IPS-18c (cell line): ENCODE results near the gene CRYGD.
"Not testable (repeated sequence)": the region's sequence is repeated elsewhere in the genome, so short reads cannot be mapped to it uniquely, and the experiment has no call there.

ENCODE experiments used
- H3K4me3 ChIP-seq: 2 replicates; pipeline ENCODE4 v1.7.0; 2013; ENCODE audit warnings: low read depth, mild to moderate bottlenecking, low read length, moderate library complexity; ENCODE audit not compliant: insufficient read depth
- H3K9me3 ChIP-seq: one replicate; pipeline ENCODE4 v1.6.1; 2013; ENCODE audit warnings: mild to moderate bottlenecking, low read length, moderate library complexity; ENCODE audit not compliant: control insufficient read depth, insufficient read depth

Gene CRYGD

DNA sequence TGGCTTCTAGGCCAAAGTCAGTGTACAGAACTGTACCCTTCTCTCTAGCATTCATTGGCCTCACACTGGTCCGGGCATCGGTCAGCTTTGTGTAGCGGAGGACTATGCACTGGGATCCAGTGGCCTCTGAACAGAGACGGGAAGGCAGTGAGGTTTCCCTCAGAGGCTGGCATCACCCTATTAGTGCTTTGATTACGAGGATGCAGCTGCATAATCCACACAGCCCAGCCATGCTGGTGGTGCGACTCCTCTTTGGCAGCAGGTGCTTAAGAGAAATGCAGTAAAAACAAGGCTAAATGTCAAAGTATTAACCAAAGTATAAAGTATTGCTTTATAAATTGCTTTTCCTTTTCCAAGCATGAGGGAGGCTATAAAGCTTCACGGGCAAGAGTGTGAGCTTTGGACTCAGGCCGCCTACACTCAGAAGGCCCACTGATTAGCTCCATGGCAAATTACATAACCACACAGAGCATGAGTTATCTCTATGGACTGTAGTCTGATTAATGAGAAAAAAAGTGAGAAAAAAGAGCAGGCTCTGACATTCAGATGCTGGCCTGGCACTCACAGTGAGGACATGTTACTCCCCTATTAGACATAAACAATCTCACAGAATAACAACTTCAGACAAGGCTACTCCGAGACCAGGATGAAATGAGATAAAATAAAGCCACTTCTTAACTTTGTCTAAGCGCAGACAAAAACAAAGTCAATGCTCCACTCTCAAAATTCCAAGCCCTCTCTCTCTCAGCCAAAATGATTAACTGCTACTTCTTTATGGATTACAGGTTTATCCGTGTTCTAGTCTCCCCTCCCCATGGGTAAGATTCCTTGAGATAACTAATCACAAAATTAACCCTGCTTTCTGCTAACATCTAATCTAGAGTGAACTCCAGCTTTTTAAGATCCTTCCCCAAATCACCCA is 11.7 kb upstream of the CRYGD start:
- no peak overlapping the region for H3K4me3 ChIP-seq
- peaks cover 4% of the 10 kb centered on the region for H3K9me3 ChIP-seq

DNA sequence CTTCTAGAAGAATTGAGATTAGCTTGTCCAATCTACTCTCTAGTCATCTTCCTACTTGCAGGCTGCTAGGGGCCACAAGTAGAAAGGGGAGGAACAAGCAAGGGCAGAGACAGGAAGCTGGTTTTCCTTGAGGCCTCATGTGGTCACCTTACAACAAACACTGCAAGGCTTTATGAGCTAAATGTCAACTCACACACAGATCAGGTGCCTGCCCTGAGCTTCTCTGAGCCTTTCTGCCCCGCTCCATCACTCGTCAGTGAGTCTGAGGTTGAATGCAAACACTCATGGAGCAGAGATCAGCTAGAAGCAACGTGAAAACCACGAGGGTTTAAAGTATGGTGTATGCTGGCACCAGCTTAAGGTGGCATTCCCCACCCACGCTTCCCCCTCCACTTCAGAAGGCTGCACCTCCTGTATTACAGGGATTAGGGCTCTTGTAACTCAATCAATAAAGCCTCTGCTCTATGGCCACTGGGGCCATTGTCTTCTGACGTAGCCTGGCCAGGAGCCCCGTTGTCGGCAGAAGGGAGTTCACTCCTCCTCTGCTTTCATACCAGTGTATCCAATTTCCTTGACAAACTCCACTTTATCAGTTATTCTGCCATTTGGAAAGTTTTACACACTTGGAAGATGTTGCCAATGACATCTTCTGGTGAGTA is 10.7 kb upstream of the CRYGD start:
- Histone ChIP-seq H3K9me3 (peaks cover 4% of the 10 kb centered on the region), H3K4me3 (no peak overlapping the region)

DNA sequence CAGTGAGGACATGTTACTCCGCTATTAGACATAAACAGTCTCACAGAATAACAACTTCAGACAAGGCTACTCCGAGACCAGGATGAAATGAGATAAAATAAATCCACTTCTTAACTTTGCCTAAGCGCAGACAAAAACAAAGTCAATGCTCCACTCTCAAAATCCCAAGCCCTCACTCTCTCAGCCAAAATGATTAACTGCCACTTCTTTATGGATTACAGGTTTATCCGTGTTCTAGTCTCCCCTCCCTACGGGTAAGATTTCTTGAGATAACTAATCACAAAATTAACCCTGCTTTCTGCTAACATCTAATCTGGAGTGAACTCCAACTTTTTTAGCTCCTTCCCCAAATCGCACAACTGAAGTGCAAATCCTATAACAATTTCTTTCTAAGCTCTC is 6.4 kb upstream of the CRYGD start:
- Histone ChIP-seq H3K9me3 (peaks cover under 1% of the 10 kb centered on the region), H3K4me3 (no peak overlapping the region)

DNA sequence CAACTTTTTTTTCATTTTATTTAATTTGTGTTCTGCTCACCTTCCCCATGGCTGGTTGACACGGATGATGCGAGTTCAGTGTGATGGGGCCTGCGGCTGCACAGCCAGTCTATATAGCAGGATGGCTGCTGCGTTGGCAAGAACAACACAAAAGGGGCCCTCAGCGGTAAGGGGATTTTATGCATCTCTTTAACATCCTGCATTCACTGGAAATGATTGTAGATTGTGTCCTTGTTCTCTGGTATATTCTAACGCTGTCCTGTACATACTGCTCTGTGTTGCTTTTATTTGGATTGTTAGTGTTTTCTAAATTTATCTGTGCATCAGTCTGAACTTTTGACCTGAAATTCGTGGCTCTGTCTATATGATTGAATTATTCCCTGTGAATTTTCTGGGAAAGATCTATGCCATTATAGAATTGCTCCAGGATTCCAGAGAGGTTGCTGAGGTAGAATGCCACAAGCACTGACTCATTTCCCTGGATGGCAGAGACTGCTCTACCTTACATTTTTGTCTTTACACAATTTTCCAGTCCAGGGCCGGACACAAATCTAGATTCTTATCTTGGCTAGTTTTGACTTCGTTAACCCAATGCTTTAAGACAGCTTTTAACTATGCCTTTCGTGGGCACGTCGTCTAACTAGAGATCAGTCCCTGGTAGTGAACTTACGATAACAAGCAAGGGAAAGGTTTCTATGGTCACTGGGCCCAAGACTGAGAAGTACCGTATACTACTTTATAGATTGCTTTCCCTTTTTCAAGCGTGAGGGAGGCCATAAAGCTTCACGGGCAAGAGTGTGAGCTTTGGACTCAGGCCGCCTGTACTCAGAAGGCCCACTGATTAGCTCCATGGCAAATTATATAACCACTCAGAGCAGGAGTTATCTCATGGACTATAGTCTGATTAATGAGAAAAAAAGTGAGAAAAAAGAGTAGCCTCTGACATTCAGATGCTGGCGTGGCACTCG is 5.7 kb upstream of the CRYGD start, which contains the start of gene CRYGC:
Gene CRYGC (minus strand): TSS at position 85 of the 968 bp plus-strand sequence. CDS start 36 bp downstream, at position 49.
- Histone ChIP-seq H3K4me3 (no peak within 1 kb of the TSS), H3K9me3 (no peaks in the 10 kb centered on the region)

DNA sequence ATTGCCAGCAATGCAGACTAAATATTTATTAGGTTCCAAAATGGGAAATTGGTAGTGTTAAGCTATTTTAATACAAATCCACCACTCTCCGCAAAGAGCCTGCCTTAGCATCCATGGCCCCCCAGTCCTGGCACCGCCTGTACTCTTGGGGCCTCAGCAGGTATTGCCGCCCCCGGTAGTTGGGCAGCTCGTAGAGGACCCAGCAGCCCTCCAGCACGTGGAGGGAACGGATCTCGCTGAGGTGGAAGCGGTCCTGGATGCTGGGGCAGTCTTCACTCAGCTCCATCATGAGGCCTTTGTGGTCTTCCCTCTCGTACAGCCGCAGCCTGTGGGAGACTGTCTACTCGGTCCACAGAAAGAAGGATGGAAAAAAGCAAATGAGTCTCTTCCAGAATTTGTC is 3.8 kb upstream of the CRYGD start:
- H3K9me3 ChIP-seq: no peaks in the 10 kb centered on the region
- H3K4me3 ChIP-seq: no peak overlapping the region

DNA sequence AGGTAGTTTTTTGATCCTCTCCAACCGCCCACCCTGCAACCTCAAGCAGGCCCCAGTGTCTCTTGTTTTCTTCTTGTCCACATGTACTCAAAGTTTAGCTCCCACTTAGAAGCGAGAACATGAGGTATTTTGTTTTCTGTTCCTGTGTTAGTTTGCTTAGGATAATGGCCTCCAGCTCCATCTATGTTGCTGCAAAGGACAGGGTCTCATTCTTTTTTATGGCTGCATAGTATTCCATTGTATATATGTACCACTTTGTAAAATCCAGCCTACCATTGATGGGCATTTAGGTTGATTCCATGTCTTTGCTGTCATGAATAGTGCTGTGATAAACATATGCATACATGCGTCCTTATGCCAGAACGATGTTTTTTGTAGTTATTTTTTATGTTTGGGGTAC is 2.8 kb upstream of the CRYGD start:
- no peaks in the 10 kb centered on the region for H3K9me3 ChIP-seq
- H3K4me3 ChIP-seq: no peak overlapping the region

DNA sequence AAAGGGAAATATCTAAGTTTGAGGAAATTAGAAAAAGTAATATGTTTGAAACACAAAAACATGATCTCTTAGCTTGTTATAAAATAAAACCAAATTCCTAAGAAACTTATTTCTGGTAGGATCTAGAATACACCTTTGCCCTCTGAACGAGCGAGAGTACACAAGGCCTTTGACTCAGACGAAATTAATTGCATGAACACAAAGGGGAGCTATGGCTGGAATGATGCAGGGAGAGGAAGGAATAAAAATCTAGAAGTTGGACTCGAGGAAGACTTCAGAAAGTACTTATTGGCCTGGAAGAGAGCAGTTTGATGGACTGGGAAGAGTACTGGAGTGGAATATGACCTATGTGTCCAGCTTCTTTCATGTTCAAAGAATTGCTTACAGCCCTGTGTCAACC is 927 bp upstream of the CRYGD start:
- no peak overlapping the region for H3K4me3 ChIP-seq
- no peaks in the 10 kb centered on the region for H3K9me3 ChIP-seq

DNA sequence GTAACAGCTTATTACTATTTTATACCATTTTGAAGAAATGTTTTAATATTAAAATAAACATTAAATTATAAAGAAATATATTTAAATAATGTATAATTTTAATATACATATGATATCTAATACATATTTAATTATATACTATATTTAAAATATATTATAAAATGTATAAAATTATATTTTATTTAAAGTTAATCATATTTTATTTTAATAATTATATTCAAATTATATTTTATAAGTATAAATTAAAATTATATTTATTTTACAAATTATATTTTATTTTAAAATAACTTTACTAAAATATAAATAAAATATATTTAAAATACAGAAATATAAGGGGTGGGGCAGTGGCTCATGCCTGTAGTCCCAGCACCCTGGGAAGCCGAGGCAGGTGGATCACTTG is 2.1 kb downstream of the CRYGD start:
- no peak overlapping the region for H3K4me3 ChIP-seq
- H3K9me3 ChIP-seq: peaks cover 2% of the 10 kb centered on the region

DNA sequence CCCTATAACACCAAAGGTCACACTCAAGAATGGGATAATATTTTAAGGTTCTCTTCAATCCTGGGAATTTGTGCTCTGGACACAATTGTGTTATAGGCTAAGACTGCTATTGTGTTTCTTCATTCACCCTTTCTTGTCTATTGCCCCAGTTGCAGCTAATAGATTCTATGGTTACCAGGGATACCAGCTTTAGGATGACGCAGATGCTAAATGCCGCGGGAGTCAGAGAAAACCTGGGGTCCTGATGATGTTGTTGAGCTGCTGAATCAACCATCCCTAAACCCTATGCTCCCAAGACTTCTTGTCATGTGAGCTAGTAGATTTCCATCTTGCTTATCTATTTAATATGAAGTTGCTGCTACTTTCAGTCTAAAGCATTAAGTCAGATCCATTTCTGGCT is 5.4 kb downstream of the CRYGD start:
- no peak overlapping the region for H3K4me3 ChIP-seq
- H3K9me3 ChIP-seq: peaks cover 2% of the 10 kb centered on the region

DNA sequence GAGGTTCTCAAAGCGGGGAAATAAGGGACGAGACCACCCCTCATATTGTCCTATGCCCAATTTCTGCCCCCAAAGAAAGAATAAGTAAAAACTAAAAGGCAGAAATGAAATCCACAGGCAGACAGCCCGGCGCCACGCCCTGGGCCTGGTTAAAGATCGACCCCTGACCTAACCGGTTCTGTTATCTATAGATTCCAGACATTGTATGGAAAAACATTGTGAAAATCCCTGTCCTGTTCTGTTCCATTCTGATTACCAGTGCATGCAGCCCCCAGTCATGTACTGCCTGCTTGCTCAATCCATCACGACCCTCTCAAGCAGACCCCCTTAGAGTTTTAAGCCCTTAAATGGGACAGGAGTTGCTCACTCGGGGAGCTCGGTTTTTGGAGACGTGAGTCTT is 6.9 kb downstream of the CRYGD start:
- H3K9me3 ChIP-seq, H3K4me3 ChIP-seq: not testable (repeated sequence)

DNA sequence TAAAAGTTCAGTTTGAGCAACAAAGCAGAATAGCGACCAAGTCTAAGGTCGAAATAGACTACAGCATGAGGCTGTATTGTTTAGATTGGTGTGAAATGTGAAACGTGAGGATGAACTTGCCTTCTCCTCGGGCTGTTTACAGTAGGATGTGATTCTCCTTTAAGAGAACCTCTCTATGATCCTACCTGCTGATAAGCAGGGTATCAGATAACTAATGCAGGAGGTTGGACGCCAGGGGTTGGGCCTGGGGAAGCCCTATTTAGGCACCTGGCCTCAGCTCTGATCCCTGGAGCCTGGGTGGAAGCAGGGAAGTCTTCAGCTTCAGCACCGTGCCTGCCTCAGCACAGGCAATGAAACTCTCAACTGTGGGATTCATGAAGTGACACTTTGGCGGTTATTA is 11.4 kb downstream of the CRYGD start:
- peak overlapping the region; percentile 47 for H3K4me3 ChIP-seq
- no peaks in the 10 kb centered on the region for H3K9me3 ChIP-seq

DNA sequence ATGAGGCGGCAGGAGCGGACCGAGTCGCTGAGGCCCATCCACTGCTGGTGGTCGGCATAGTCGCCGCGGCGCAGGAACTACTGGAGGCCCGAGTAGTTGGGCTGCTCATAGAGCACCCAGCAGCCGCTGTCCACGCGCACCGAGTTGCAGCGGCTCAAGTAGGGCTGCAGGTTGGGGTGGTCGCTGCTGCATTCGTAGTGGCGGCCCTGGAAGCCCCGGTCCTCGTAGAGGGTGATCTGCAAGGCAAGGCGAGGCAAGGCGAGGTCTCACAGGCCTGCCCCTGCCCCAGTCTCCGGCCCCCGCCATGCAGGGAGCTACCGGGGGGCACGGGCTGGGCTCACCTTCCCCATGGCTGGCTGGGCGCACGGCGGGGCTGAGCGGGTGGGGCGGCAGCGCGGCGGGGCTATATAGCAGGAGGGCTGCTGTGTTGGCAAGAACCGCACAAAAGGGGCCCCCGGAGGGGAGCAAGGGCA is 12.0 kb downstream of the CRYGD start:
- H3K4me3 ChIP-seq: peak overlapping the region; percentile 47
- not testable (repeated sequence) for H3K9me3 ChIP-seq

DNA sequence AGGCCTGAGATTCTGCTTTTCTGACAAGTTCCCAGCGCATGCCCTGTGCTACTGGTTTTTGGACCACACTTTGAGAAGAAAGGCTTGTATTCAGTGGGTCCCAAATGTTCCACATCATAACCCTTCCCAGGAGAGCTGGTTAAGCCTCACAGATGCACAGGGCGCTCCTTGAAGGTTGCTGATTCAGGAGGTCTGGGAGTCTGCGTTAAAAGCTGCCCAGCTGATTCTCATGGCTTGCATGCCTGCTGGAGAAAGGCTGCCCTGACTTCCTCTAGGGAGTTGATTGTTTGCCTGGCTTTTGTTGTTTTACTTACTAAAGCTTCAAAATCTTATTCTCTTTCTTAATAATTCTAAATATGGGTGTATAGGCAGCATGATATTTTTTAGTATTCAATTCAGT is 20.7 kb downstream of the CRYGD start:
- Histone ChIP-seq H3K9me3 (no peaks in the 10 kb centered on the region), H3K4me3 (no peak overlapping the region)

DNA sequence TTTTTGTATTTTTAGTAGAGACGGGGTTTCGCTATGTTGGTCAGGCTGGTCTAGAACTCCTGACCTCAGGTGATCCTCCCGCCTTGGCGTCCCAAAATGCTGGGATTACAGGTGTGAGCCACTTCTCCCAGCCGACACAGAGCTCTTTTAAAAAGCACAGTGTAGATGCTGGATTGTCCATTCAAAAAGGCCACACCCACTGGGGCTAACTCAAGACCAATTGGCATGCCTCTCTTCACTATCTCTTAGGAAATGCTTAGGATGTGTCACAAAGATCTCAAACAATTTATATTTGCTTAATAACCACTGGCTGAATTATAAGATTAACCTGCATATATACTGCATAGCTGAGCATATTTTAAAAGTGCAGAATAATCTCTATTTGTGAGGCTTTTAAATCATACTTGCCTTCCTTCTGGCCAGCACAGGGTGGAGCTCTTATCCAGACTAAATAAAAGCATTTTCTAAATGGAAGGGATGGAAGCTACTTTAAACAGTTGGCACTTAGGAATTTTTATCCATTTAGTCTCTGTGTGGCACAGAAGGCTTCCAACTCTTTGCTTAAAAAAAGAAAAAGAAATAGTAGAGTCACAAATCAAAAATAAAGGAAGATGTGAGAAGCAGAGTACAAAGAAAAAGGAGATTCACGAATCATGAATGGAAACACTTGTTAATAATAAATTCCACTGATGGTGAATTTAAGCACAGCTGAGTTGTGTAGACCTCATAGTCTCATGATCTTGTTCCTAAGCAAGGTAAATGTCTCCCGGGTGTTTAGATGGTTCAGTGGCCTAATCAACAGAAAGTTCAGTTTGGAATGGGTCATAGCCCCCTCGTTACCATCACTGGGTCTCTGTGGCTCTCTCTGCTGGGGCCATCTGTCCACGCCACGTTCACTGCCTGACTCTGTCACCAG is 22.4 kb downstream of the CRYGD start:
- H3K9me3 ChIP-seq: no peaks in the 10 kb centered on the region
- H3K4me3 ChIP-seq: no peak overlapping the region

DNA sequence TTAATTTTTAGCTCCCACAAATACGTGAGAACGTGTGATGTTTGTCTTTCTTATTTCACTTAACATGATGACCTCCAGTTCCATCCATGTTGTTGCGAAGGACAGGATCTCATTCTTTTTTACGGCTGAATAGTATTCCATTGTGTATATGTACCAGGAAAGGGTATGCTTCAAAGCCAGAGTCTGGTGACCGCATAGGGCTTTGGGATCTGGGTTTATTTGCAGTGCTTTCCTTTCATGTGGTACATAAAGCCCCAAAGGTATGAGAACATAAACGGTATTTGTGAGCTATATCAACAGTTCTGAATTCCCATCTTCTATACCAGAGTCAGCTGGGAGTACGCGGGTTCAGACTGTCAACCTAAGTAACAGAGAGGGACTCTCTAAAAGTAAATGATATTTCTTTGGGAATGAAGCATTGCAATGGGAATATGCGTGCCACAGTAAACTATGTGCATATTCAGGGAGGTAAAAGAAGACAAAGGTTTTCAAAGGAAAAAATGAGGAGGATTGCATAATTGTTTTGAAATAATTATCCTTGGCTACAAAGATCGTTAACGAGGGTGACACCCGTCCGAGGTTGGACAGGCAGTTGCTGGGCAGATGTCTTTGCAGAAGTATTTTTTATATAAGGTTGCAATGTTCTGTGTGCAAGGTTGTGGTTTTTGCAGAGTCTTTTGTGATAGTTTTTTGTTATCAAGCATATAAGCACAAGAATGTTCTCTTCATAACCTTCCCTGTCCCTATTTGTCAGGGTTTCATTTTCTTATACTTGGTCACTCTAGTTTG is 24.4 kb downstream of the CRYGD start:
- Histone ChIP-seq H3K4me3 (no peak overlapping the region), H3K9me3 (no peaks in the 10 kb centered on the region)

DNA sequence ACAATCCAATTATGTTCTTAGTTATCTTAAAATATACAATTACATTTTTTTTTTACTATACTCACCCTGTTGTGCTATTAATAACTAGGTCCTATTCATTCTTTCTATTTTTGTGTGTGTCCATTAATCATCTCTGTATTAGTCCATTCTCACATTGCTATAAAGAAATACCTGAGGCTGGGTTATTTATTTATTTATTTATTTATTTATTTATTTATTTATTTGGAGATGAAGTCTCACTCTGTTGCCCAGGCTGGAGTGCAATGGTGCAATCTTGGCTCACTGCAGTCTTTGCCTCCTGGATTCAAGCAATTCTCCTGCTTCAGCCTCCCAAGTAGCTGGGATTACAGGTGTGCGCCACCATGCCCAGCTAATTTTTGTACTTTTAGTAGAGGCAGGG is 25.6 kb downstream of the CRYGD start:
- not testable (repeated sequence) for H3K9me3 ChIP-seq, H3K4me3 ChIP-seq
